Stimulated activated naive CD4-positive, alpha-beta T cell treated with Interleukin-2 at 50 U/mL for 16 hours (primary cell): Measurements from ENCODE around the gene MRPL23.

Experiments used
- DNase-seq: peaks from one replicate; lab custom pipeline; 2025; lab: John Stamatoyannopoulos, UW

Gene MRPL23

GRCh38 chr11:1990872-1991578 lies 43.9 kb downstream of the MRPL23 start:
- no peak for DNase-seq

GRCh38 chr11:1992111-1992510 lies 45.0 kb downstream of the MRPL23 start:
- no peak for DNase-seq

GRCh38 chr11:1994121-1994520 lies 47.0 kb downstream of the MRPL23 start:
- no peak for DNase-seq

GRCh38 chr11:1997755-1998154 lies 50.6 kb downstream of the MRPL23 start, which contains the start of gene H19:
TSS of gene H19 (minus strand) at chr11:1997842.
- DNase-seq = no peak

GRCh38 chr11:1998290-1998689 lies 51.2 kb downstream of the MRPL23 start:
- DNase-seq = no peak

- no peak for DNase-seq
These were observed 51.7 kb downstream of the MRPL23 start for GRCh38 chr11:1998861-1999260.

- no peak for DNase-seq
These were observed 55.1 kb downstream of the MRPL23 start for GRCh38 chr11:2002042-2002776.

GRCh38 chr11:2002807-2003206 lies 55.7 kb downstream of the MRPL23 start:
- DNase-seq = no peak

GRCh38 chr11:2004466-2004865 lies 57.3 kb downstream of the MRPL23 start:
- DNase-seq = no peak
